Esophagus muscularis mucosa (tissue), 4 donors: Measurements from ENCODE around the gene SAMD4A. TPM values are rescaled to one million over a fixed set of nuclear protein-coding genes. Genes with fewer than 3 reads are reported as not detected.

Source experiments
- DNase-seq: peaks from one replicate; pipeline ENCODE4 v3.0.0-alpha.2; 2017; ENCODE audit errors: extremely low spot score
- H3K27ac ChIP-seq, 4 donors: fragments of 200-600 bp; sonication (generic); replicated peaks in 1 of 4; 1 replicate in 3 of 4; 2 replicates in 1 of 4; pipeline ENCODE4 v1.5.1; 2016 to 2019; ENCODE audit warnings: mild to moderate bottlenecking in 1 of 4
- H3K27me3 ChIP-seq, 4 donors: fragments of 200-600 bp; sonication (generic); one replicate each; pipeline versions ENCODE4 v1.5.1 to v1.6.0; 2016 to 2019
- H3K36me3 ChIP-seq, 4 donors: fragments of 200-600 bp; sonication (generic); one replicate each; pipeline ENCODE4 v1.5.1; 2016 to 2019
- H3K4me1 ChIP-seq, 4 donors: fragments of 200-600 bp; sonication (generic); one replicate each; pipeline ENCODE4 v1.5.1; 2016 to 2019
- H3K4me3 ChIP-seq, 4 donors: fragments of 200-600 bp; sonication (generic); 1 replicate in 2 of 4; 2 replicates in 2 of 4; pipeline ENCODE4 v1.5.1; 2016 to 2019; ENCODE audit warnings: mild to moderate bottlenecking in 4 of 4, moderate library complexity in 1 of 4
- H3K9me3 ChIP-seq, 4 donors: fragments of 200-600 bp; sonication (generic); 1 replicate in 3 of 4; 2 replicates in 1 of 4; pipeline ENCODE4 v1.5.1; 2016 to 2019
- CTCF ChIP-seq, 3 experiments: fragments of 200-600 bp in 2 of 3; fragments of 450-650 bp in 1 of 3; sonication (generic) in 2 of 3; IDR thresholded peaks; one replicate each; pipeline ENCODE4 v1.5.1; 2017 to 2019; ENCODE audit warnings: antibody characterized with exemption in 3 of 3, mild to moderate bottlenecking in 2 of 3, moderate library complexity in 1 of 3
- EP300 ChIP-seq: sonication (generic); formaldehyde crosslinking; IDR thresholded peaks from one replicate; pipeline ENCODE4 v1.6.1; 2017; ENCODE audit warnings: antibody characterized with exemption
- POLR2A ChIP-seq: fragments of 450-650 bp; IDR thresholded peaks from one replicate; pipeline ENCODE4 v1.6.1; 2017; ENCODE audit warnings: antibody characterized with exemption, moderate library complexity, mild to moderate bottlenecking, low read depth
- POLR2AphosphoS5 ChIP-seq, 2 donors: sonication (generic); formaldehyde crosslinking; IDR thresholded peaks; one replicate each; pipeline ENCODE4 v1.6.1; 2017; ENCODE audit warnings: antibody characterized with exemption in 2 of 2
- WGBS: methylation state at CpG from one replicate; pipeline ENCODE4 v1.1.5; 2018; 5-methylcytosine and 5-hydroxymethylcytosine counted together
- intact Hi-C: fragments of 100-400 bp; cut with DNase I; formaldehyde crosslinking; loops from one replicate; pipeline ENCODE4 v1.15.1; 2023
- total RNA-seq, 4 donors: library from RNA; depleted of rRNA; stranded (reverse); fragments of >200 nt; gene quantifications; one replicate each; pipeline versions ENCODE4 v1.1.0 to v1.2.1, GENCODE V29; 2016

SAMD4A gene
- total RNA-seq, 4 donors from 2014 or later: 76.8 to 123 (median 97.0) TPM

- H3K4me1 ChIP-seq: peaks cover 41 to 50% (median 42%) of the 10 kb centered on the region in 4 donors
- H3K27me3 ChIP-seq: peaks cover 0 to 5% (median 0%) of the 10 kb centered on the region in 4 donors
- H3K27ac ChIP-seq: peak overlapping the region; percentile 98 to 100 (median 99)
- peak overlapping the region; percentile 73 to 90 (median 82) for H3K4me3 ChIP-seq
- TF ChIP-seq CTCF (IDR thresholded peaks at IDR 0.05) (no peak), POLR2A (no peak), POLR2AphosphoS5 (IDR thresholded peaks at IDR 0.05) (peak in 1 of 2 donors; percentile 14)
- under 1% methylated on average over 32 of the region's 70 CpGs for WGBS
- DNase-seq: no peak
- peaks cover 0 to 3% (median 0%) of the 10 kb centered on the region in 4 donors for H3K9me3 ChIP-seq
- intact Hi-C loops: loop anchor here (1.0 to 10.0 kb wide), 2 partner anchors 123 to 237 kb away; no protein-coding TSS in a partner anchor
- H3K36me3 ChIP-seq: peaks cover 0 to 6% (median 2%) of the 10 kb centered on the region in 4 donors
Measured at GRCh38 chr14:54567639-54568561, 972 bp downstream of the SAMD4A start.

GRCh38 chr14:54568821-54569595 lies 2.1 kb downstream of the SAMD4A start:
- Histone ChIP-seq H3K4me3 (peak overlapping the region; percentile 73 to 90 (median 82)), H3K27me3 (peaks cover 0 to 5% (median 0%) of the 10 kb centered on the region in 4 donors), H3K4me1 (peaks cover 48 to 56% (median 50%) of the 10 kb centered on the region in 4 donors), H3K9me3 (peaks cover 0 to 3% (median 0%) of the 10 kb centered on the region in 4 donors), H3K36me3 (peaks cover 0 to 6% (median 2%) of the 10 kb centered on the region in 4 donors), H3K27ac (peak overlapping the region; percentile 98 to 100 (median 99))
- 24% methylated on average over 9 of the region's 13 CpGs for WGBS
- TF ChIP-seq POLR2A (no peak), POLR2AphosphoS5 (IDR thresholded peaks at IDR 0.05) (peak; percentile 81 to 86), EP300 (no peak), CTCF (IDR thresholded peaks at IDR 0.05) (no peak)
- no peak for DNase-seq
- intact Hi-C loops: loop anchor here (10.0 kb wide), 1 partner anchor 236 kb away; no protein-coding TSS in a partner anchor

GRCh38 chr14:54570047-54570446 lies 3.1 kb downstream of the SAMD4A start:
- peaks cover 0 to 3% (median 0%) of the 10 kb centered on the region in 4 donors for H3K9me3 ChIP-seq
- no peak for TF ChIP-seq EP300
- no peak for TF ChIP-seq POLR2AphosphoS5 (IDR thresholded peaks at IDR 0.05)
- no peak for TF ChIP-seq POLR2A
- TF ChIP-seq CTCF (IDR thresholded peaks at IDR 0.05): no peak
- intact Hi-C loops: loop anchor here (5.0 kb wide), 1 partner anchor 42 kb away; no protein-coding TSS in a partner anchor
- peaks cover 45 to 56% (median 52%) of the 10 kb centered on the region in 4 donors for H3K4me1 ChIP-seq
- peaks cover 0 to 5% (median 0%) of the 10 kb centered on the region in 4 donors for H3K27me3 ChIP-seq
- DNase-seq: no peak
- WGBS: 50% methylated on average over 5 of the region's 5 CpGs
- H3K36me3 ChIP-seq: peaks cover 0 to 6% (median 2%) of the 10 kb centered on the region in 4 donors
- peak overlapping the region; percentile 98 to 100 (median 99) for H3K27ac ChIP-seq
- H3K4me3 ChIP-seq: peak overlapping the region; percentile 73 to 90 (median 82)

GRCh38 chr14:54570631-54571415 lies 3.9 kb downstream of the SAMD4A start:
- no peak for DNase-seq
- intact Hi-C loops: loop anchor here (5.0 kb wide), 1 partner anchor 41 kb away; no protein-coding TSS in a partner anchor
- Histone ChIP-seq H3K27ac (peak overlapping the region; percentile 98 to 100 (median 99)), H3K4me3 (peak overlapping the region in 2 of 4 donors; percentile 73 to 82), H3K27me3 (no peaks in the 10 kb centered on the region), H3K36me3 (peaks cover 0 to 6% (median 2%) of the 10 kb centered on the region in 4 donors), H3K4me1 (peaks cover 45 to 62% (median 59%) of the 10 kb centered on the region in 4 donors), H3K9me3 (peaks cover 0 to 3% (median 0%) of the 10 kb centered on the region in 4 donors)
- 53% methylated on average over 5 of the region's 5 CpGs for WGBS
- TF ChIP-seq EP300: no peak
- no peak for TF ChIP-seq CTCF (IDR thresholded peaks at IDR 0.05)
- peak in 1 of 2 donors; percentile 14 for TF ChIP-seq POLR2AphosphoS5 (IDR thresholded peaks at IDR 0.05)
